ENCODE measurements around the gene MDFIC2.
"Not testable (repeated sequence)": the region's sequence is repeated elsewhere in the genome, so short reads cannot be mapped to it uniquely, and the experiment has no call there.

MDFIC2 gene

DNA sequence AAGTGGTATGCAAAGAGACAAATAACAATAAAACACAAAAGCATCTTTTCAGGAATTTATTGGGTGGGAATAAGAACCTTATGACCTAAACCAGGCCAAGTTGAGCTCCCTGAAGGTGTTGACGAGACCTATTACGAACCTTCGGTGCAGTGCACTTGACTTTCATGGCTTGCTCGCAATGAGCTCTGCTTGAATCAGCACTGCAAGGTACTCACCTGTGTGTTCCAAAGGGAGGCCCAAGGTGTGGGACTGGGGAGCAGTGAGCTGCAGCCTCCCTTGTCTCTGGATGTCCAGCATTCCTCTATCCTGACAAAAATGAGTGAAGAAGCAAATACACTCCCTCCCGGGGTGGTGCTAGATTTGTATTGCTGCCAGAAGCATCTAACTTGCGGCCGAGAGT lies at the start of gene MDFIC2:
Gene MDFIC2, minus strand, starts transcription at position 303 of the 400 bp plus-strand sequence. CDS start 665 bp downstream, outside the sequence.
- DNase-seq = no peak

DNA sequence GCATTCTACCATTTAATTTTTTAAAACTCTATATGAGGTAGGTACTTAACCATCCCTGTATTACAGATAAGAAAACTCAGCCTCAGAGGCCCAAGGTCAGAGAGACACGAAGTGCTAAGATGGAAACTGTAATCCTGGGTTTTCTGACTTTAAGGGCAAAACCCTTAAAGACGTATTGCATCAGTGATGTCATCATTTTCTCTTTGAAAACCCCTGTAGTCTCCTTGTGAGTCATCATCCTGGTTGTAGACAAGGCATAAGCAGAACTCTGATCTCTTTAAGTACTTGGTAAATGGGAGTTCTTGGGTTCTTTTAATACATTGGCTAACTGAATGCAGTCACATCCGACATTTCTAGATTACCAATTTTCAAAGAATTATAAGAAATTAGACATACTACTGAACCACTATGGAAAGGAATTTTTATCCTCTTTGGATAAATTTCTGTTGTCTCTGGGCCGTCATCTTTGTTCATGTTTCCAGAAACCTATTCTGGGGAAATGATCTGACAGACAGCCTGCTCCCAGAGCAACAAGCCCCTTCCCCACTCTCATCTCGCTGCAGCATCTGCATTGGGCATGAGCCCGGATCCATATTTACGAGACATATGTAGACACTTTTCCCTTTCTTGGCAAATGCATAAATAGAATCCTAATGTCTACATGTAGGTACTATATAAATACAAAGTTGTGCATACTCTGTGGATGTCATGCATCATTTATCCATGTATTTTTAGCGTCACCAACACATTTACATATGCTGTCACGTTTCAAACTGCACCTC lies 48.7 kb upstream of the MDFIC2 start:
- no peak for DNase-seq

DNA sequence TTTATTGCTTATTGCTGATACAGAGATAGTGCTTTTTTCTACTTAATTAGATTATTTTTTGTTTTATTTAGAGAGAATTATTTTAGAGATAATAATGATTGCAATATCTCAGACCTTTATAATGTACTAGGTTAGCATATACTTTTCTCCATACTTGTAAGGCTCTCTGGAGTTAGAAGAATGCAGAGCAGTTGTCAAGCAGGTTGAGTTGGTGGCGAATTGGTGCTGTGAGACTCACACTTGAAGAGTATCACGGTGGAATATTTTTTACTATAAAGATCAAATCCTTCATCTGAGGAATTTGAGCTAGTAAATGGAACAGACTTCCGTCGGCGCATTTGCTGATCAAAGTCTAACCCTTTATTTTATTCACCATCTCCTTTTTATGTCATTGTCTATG lies 47.3 kb upstream of the MDFIC2 start:
- DNase-seq = no peak

DNA sequence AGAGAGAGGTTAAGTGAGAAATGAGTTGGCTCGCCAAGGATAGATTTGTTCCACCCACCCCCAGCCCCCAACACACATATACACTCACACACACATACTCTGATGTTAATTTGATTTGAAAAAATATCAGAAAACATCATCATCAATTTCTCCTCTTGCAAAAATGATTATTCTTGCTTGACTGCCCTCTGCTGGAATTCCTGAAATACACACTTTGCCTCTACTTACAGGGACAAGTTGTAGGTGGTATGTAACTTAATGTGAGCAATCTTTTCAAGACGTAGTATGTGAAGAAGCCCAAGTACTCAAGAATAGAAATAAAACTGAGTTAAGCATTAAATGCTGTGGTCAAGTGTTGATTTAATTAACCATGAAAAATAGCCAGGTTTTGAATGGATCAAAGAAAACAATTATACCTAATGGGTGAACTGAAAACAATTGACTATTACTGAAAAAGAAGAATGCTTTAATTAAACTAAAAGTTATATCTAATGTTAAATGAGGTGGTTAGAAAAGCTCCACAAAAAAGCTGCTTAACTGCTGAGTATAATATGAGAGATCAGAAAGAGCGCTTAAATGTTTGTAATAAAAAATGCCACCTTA lies 46.6 kb upstream of the MDFIC2 start:
- peak; percentile 8 for DNase-seq

DNA sequence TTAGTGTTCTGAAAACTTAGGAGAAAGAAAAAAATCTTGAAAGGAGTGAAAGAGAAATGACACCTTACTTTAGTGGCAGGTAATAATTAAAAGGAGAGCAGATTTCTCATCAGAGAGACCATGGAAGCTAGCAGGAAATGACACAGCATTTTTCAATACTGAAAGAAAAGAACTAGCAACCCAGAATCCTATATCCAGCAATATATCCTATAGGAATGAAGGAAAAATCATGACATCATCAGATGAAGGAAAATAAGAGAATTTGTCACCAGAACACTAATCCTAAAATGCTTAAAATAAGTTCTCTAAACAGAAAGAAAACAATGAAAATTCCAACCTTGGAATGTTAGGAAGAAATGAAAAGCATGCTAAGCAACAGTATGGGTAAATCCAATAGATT lies 39.8 kb upstream of the MDFIC2 start:
- no peak for DNase-seq

DNA sequence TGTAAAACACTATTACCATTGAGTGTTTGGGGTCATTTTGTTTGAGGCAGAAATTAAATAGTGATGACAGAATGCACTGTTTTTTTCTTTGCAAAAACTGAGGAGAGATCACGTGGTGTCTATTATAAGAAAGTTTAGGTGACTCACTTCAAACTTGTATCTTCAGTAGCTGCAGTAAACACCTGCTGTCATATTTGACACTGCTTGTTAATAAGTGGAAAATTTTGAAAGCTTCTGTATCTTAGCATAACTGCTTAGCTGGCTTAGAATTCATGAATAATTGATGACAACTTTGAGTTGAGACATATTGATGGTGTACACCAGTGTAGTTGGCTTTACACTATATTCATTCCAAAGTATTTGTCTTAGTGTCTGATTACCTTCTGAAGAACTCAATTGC lies 29.7 kb upstream of the MDFIC2 start:
- no peak for DNase-seq

DNA sequence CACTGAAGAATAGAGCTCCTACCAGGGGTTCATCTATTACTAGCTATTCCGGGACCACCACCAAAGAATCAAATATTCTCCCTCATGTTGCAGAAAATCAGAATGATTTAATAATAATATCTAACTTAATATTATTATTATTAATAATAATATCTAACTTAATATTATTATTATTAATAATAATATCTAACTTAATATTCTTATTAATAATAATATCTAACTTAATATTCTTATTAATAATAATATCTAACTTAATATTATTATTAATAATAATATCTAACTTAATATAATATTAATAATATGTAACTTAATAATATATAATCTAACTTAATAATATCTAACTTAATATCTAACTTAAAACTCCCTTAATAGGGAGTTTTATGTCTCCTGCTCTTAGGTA lies 24.4 kb upstream of the MDFIC2 start:
- not testable (repeated sequence) for DNase-seq

DNA sequence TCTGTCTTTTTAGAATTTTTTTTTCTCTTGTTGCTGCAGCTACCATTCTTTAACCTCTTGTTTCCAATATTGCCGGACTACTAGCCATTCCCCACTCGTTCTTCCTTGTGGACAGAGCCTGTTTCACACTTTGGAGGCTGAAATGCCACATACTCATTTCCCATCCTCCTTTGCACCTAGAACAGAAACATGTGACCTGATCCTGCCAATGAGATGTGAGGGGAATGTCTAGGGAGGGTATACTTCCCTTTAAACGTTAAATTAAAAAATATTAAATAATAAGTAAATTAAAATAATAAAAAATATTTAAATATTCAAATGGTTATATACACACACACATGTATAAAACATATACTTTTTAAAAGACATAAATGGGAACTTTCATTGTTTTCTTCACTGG lies 20.6 kb upstream of the MDFIC2 start:
- no peak for DNase-seq

DNA sequence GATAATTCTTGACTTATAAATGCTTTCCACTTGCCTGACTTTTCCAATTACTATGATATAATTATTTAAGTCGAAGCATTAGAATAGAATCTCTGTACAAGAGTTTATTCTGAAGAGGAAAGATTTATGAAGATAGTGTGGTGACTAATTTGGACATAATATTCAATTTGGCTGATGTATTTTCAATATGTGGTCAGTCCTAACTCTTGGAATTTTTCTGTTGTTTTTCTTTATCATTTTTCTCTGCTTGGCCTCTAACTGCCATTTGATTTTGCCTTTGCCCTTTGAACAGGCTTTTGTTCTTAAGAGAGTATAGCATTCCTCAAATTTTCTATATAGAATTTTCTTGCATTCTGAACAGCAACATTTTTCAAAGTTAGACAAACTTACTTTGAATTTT lies 2.6 kb upstream of the MDFIC2 start:
- DNase-seq = no peak

DNA sequence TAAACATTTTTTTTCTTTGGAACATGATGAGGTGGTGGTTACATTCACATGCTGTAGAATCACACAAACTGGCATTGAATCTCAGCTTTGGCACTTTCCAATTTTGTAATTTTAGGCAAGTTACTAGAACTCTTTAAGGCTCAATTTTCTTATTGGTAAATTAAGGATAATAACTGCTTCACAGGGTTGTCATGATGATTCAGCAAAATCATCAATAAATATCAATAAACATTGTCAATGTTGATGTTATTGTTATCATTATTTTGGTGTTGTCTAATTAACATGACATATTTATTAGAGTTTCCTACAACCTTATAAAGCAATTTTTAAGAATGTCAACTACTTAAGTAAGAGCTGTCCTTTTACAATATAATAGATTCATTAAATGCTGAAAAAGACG lies 1.6 kb downstream of the MDFIC2 start:
- DNase-seq = no peak

DNA sequence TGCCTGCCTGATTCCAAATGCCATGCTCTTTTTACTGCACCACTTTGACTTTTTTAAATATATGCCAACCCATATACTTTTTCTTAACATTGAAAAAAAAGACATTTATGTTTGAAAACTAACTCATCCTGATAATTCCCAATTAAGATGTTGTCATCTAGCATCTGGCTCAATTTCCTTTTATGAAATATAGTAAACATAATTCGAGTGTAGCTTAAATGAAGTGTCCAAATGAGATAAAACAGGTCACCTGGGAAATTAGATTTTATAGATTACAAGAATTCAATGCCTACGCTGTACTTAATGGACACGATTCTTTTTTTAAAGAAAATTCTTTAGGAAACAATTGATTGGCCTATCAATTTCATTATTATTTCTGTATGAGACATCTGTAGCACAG lies 2.8 kb downstream of the MDFIC2 start:
- no peak for DNase-seq

DNA sequence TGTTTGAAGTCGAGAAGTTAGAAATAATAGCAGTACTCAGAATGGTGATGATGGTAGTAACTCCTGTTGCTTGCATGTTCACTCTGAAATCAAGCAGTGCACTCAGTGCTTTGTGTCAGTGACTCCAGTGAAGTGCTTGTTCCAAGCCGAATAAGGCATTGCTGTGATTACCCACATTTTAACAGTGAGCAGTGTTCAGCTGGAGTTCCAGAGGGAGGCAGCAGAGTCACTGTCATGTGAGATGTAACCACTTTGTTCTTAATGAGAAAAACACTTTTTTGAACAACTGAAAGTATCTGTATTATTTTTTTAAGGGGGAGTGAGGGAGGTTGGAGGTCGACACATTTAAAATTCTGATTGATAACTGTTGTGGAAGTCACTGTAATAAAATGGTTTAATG lies 3.7 kb downstream of the MDFIC2 start:
- no peak for DNase-seq

DNA sequence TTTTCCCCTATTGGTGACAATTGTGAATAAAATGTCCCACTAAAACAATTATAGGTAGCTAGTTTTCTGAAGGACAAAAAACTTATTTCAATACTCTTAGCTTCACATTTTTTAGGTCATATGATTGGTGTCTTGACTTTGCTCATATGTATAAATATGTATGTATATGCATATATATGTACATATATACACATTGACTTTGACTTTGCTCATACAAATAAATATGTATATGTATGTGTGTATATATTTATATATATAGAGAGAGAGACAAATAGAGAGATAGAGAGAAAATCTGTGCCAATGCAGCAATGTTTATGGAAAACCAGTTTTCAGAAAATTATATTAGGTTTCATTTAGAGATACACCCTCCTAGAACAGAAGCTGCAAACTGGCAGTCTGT lies 5.7 kb downstream of the MDFIC2 start:
- no peak for DNase-seq

DNA sequence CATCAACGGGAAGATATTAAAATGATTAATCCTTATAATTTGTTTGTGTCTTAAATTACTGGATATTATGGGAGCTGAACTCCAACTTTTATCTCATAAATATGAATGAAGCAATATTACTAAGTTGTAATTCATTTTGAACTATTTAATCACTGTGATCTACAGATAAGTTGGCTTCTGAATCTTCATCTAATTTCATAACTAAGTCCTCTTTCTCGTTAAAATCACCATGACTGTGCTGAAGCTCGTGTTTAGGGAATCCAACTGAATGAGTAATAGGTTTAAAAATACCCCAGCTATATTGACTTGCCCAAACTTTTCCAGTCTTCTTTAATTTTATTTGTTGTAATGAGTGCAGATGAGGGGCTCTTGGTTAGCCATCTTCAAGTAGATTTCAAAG lies 14.1 kb downstream of the MDFIC2 start:
- DNase-seq = no peak

DNA sequence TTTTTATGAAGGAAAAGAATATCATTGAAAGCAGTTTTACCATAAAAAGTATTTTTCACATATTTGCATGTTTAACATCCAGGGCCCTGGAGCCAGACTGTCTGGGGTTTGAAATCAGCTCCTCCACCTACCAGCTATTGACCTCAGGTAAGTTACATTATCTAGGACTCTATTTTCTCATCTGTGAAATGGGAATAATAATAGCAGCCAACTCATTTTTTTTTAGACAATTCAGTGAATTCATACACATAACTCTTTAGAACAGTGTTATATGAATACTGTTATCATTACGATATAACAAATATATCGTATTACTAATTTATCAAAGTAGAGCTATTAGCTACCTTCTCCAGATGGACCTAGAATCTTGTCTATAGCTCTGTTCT lies 21.3 kb downstream of the MDFIC2 start:
- DNase-seq = no peak

DNA sequence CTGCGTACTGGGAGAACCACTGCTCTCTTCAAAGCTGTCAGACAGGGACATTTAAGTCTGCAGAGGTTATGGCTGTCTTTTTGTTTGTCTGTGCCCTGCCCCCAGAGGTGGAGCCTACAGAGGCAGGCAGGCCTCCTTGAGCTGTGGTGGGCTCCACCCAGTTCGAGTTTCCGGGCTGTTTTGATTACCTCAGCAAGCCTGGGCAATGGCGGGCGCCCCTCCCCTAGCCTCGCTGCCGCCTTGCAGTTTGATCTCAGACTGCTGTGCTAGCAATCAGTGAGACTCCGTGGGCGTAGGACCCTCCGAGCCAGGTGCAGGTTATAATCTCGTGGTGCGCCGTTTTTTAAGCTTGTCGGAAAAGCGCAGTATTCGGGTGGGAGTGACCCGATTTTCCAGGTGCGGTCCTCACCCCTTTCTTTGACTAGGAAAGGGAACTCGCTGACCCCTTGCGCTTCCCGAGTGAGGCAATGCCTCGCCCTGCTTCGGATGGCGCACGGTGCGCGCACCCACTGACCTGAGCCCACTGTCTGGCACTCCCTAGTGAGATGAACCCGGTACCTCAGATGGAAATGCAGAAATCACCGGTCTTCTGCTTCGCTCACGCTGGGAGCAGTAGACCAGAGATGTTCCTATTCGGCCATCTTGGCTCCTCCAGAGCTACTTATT lies 21.9 kb downstream of the MDFIC2 start:
- peak; percentile 0 for DNase-seq

DNA sequence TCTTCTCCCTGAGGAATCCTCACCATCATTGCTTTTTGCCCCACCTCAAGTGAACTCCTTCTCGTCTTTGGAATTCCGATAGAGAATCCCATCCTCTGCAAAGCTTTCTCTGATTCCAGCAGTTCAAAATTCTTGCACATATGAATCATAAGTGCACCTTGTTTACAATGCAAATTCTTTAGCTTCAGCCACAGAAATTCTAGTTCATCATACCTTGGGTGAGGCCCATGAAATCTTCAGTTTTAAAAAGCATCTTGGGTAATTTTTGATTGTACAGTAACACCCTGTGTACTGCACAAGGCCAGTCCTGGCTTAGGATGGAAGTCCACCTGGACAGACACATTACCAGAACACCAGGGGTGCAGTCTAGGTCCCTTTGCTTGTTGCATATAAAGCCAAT lies 30.8 kb downstream of the MDFIC2 start:
- DNase-seq = no peak

DNA sequence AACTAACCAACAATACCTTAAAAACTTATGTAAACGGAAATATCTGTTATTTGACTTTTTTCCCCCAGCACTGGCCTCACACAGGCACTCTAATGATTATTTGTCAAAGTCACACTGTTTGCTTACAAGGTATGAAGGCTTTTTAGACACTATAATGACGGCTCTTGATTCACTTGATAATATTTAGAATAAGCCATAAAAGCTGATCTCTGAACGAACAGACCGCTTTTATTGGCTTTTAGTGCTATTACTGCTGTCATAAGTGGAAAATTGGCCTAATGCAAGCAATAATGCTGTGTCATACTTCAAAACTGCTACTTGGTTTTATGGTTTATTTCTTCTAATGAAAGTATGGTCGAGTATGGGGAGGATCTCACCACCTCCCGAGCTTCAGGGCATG lies 35.1 kb downstream of the MDFIC2 start:
- DNase-seq = peak; percentile 0

DNA sequence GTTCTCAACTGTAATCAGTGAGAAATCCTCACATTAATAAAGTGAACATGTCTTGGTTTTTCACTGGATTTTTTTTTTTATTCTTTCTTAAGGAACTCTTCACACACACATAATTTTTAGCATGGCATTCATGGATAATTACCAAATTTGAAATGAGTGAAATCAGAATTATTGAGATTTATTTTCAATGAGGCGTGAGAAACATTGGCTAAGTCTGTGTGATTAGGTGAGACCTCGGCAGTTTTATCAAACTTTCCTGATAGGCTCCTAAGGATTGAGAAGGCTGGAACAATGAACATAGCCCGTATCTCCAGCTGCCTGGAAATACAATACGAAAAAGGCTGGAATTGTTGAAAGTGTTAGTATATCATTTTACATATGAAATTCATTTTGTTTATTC lies 35.5 kb downstream of the MDFIC2 start:
- DNase-seq = no peak

DNA sequence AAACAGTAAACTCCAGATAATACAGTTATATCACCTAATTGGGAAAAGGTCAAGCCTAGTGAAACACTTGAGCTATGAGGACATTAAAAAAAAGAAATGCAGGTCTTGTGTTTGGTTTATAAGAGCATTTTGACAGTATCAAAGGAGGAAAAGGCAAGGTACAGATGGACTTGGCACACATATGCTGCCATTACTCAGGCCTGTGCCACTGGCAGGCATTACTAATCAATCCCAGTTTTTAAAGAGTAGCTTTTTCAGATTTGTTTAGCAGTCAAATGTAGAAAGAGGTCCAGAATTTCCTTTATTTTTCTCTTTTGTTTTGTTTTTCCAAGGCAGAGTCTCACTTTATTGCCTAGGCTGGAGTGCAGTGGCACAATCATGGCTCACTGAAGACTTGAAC lies 38.9 kb downstream of the MDFIC2 start:
- DNase-seq = no peak

DNA sequence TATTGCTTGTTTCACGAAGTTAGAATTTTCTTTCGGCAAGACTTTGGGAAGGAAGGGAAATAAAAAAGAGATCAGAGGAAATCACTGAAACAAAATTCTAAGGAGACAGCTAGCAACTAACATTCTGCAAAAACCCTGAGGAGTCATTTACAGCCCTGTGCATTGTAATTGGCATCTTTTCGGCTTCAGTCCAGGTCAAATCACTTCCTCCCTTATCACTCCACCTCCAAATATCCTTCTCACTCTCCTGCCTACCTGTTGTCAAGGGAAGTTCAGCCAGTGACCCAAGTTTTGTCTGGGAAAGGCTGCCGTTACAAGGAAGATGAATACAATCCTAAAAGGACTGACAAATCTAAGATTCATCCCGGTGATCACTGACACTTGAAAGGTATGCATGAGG lies 39.6 kb downstream of the MDFIC2 start:
- DNase-seq = no peak

DNA sequence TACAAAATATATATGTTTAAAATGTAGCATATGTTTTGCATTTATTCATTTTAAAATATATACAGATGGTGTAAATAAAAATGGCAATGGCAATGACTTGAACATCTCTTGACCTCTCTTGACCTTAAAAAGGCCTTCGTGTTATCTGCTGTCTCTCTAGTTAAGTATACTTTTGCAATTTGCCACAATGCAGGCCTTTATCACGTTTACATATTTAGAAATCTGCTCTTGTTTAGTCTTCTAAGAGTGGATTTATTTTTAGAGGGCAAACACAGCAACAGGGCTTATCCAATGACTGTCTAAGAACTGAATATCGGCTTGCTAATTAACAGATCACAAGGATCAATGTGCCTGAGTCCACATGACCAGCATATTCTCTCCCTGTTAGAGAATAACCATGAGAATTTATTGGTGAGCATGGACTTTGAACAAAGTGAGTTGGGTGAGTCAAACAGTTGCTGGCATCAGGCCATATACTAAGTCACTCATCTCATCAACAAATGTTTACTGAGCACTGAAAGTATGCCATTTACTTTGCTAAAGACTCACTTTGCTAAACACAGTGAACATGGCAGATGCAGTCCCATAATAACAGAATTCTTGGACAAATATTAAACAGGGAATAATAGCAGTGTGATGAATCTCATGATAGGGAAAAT lies 48.2 kb downstream of the MDFIC2 start:
- DNase-seq = no peak

DNA sequence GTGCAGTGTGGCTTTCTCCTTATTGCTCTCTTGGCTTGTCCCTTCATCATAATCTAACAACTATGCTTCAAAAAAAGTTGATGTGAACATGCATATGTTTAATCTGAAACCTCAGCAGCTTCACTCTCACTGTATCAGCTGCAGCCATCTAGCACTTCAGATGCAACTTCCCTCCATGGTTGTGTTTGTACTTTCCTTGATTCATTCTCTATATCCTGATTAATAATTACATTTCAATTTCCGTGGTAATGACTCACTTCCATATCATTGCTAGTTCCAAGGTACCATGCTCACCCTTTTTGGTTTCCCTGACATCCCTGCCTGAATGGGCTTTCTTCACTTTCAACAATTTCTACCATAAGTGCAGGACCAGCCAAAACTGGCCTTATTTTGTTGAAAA lies 51.2 kb downstream of the MDFIC2 start:
- no peak for DNase-seq

DNA sequence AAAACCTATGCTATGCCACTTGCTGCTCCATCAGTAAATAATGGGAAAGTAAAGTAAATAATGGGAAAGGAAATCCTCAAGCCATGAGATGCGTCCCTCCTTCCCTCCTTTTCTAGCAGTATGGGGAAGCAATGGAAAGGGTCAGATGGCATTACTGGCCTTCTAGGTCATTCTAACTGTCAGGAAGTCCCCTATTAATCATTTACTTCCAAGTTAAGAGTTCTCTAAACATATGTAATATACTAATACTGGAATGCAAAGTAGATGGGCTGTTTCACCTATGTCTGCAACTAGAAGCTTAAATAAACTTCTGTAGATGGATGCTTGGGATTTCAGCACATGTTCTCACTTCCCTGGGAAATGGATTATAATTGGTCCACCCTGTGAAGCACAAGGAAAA lies 55.9 kb downstream of the MDFIC2 start:
- DNase-seq = no peak

All from NCI-H69 (cell line).